ENCODE results near the gene GNA15. TPM values are rescaled to one million over a fixed set of nuclear protein-coding genes. Genes with fewer than 3 reads are reported as not detected.

Gene GNA15
- total RNA-seq, 3 donors from 2014 or later (not counting 1 experiment from before 2014, with no cell fraction given) = 3.9 to 10.4 (median 8.4) TPM

- Mint-ChIP-seq H3K27me3 (ENCODE audit: low read depth in 2 of 2) (no peaks in the 10 kb centered on the region), H3K9me3 (no peaks in the 10 kb centered on the region), H3K4me3 (no peak overlapping the region), H3K4me1 (peaks cover 0 to 4% of the 10 kb centered on the region in 2 donors), H3K27ac (no peak overlapping the region), H3K36me3 (no peaks in the 10 kb centered on the region)
- WGBS (ENCODE audit: insufficient coverage) = 67% methylated on average over 5 of the region's 5 CpGs
- H3K4me3 ChIP-seq (ENCODE audit: low read length) = no peak overlapping the region
- H3K9me3 ChIP-seq (ENCODE audit: control insufficient read depth, insufficient read depth, low read length) = no peaks in the 10 kb centered on the region
- no peaks in the 10 kb centered on the region for H3K27me3 ChIP-seq (ENCODE audit: control insufficient read depth, insufficient read depth, low read length)
- peak; percentile 78 for TF ChIP-seq CTCF (IDR thresholded peaks at IDR 0.05)
- DNase-seq = peak; percentile 57 to 75
- no peaks in the 10 kb centered on the region for H3K36me3 ChIP-seq (ENCODE audit: control insufficient read depth, insufficient read depth, low read length)
- intact Hi-C loops (cut with micrococcal nuclease) = no loop called here
- peaks cover 17% of the 10 kb centered on the region for H3K4me1 ChIP-seq (ENCODE audit: control insufficient read depth, insufficient read depth, low read length)
- ATAC-seq = peak; percentile 53 to 80 (median 68)
- no peak overlapping the region for H3K27ac ChIP-seq (ENCODE audit: low read length)
These were observed 10.9 kb downstream of the GNA15 start for GRCh38 chr19:3146677-3147100.

GRCh38 chr19:3148503-3148902, 12.7 kb downstream of the GNA15 start:
- DNase-seq (no peak), ATAC-seq (no peak)
- Mint-ChIP-seq H3K27me3 (ENCODE audit: low read depth in 2 of 2) (no peaks in the 10 kb centered on the region), H3K4me1 (peaks cover 0 to 4% of the 10 kb centered on the region in 2 donors), H3K9me3 (no peaks in the 10 kb centered on the region), H3K27ac (no peak overlapping the region), H3K4me3 (no peak overlapping the region), H3K36me3 (no peaks in the 10 kb centered on the region)
- Histone ChIP-seq H3K27me3 (ENCODE audit: control insufficient read depth, insufficient read depth, low read length) (no peaks in the 10 kb centered on the region), H3K9me3 (ENCODE audit: control insufficient read depth, insufficient read depth, low read length) (no peaks in the 10 kb centered on the region), H3K4me1 (ENCODE audit: control insufficient read depth, insufficient read depth, low read length) (peaks cover 8% of the 10 kb centered on the region), H3K36me3 (ENCODE audit: control insufficient read depth, insufficient read depth, low read length) (no peaks in the 10 kb centered on the region), H3K4me3 (ENCODE audit: low read length) (no peak overlapping the region), H3K27ac (ENCODE audit: low read length) (no peak overlapping the region)
- intact Hi-C loops (cut with micrococcal nuclease) = no loop called here
- 97% methylated on average over 20 of the region's 20 CpGs for WGBS (ENCODE audit: insufficient coverage)
- no peak for TF ChIP-seq CTCF (IDR thresholded peaks at IDR 0.05)

GRCh38 chr19:3149089-3149488, 13.3 kb downstream of the GNA15 start:
- no peak overlapping the region for H3K27ac ChIP-seq (ENCODE audit: low read length)
- no peak overlapping the region for H3K4me3 Mint-ChIP-seq
- H3K27ac Mint-ChIP-seq = no peak overlapping the region
- 96% methylated on average over 6 of the region's 6 CpGs for WGBS (ENCODE audit: insufficient coverage)
- no peak for ATAC-seq
- no peaks in the 10 kb centered on the region for H3K36me3 ChIP-seq (ENCODE audit: control insufficient read depth, insufficient read depth, low read length)
- H3K4me1 ChIP-seq (ENCODE audit: control insufficient read depth, insufficient read depth, low read length) = peaks cover 8% of the 10 kb centered on the region
- no peak for TF ChIP-seq CTCF (IDR thresholded peaks at IDR 0.05)
- no peak for DNase-seq
- no peaks in the 10 kb centered on the region for H3K27me3 Mint-ChIP-seq (ENCODE audit: low read depth in 2 of 2)
- no peaks in the 10 kb centered on the region for H3K9me3 ChIP-seq (ENCODE audit: control insufficient read depth, insufficient read depth, low read length)
- peaks cover 0 to 4% of the 10 kb centered on the region in 2 donors for H3K4me1 Mint-ChIP-seq
- no peaks in the 10 kb centered on the region for H3K36me3 Mint-ChIP-seq
- intact Hi-C loops (cut with micrococcal nuclease) = no loop called here
- no peaks in the 10 kb centered on the region for H3K9me3 Mint-ChIP-seq
- H3K27me3 ChIP-seq (ENCODE audit: control insufficient read depth, insufficient read depth, low read length) = no peaks in the 10 kb centered on the region
- H3K4me3 ChIP-seq (ENCODE audit: low read length) = no peak overlapping the region

Data from natural killer cell (primary cell).